NCI-H2107 treated with DMSO at 0.1 percent for 48 hours (cell line): ENCODE data around the gene IFNGR2.
"Not testable (repeated sequence)": the region's sequence is repeated elsewhere in the genome, so short reads cannot be mapped to it uniquely, and the experiment has no call there.

Experiments
- DNase-seq: peaks from one replicate; lab custom pipeline; 2025; ENCODE audit not compliant: unreplicated experiment; lab: John Stamatoyannopoulos, UW

Gene IFNGR2

DNA sequence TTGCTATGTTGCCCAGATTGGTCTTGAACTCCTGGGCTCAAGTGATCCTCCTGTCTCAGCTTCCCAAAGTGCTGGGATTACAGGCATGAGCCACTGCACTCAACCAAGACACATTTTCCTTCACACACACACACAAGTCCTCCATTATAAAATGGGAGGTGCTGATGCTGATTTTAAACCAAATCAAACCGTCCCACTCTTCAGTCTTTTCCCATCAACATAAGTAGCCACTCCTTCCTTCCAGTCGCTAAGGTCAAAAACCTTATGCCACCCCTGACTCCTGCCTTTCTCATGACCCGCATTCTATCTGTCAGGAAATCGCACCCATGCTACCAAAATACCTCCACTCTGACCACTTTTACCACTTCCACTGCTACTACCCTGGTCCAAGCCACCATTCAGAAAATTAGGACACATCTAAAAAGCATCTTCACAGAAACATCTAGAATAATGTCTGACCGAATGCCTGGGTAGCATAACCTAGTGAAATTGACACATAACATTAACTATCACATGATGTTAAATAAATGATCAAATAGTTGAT lies 28.0 kb upstream of the IFNGR2 start:
- DNase-seq = no peak

DNA sequence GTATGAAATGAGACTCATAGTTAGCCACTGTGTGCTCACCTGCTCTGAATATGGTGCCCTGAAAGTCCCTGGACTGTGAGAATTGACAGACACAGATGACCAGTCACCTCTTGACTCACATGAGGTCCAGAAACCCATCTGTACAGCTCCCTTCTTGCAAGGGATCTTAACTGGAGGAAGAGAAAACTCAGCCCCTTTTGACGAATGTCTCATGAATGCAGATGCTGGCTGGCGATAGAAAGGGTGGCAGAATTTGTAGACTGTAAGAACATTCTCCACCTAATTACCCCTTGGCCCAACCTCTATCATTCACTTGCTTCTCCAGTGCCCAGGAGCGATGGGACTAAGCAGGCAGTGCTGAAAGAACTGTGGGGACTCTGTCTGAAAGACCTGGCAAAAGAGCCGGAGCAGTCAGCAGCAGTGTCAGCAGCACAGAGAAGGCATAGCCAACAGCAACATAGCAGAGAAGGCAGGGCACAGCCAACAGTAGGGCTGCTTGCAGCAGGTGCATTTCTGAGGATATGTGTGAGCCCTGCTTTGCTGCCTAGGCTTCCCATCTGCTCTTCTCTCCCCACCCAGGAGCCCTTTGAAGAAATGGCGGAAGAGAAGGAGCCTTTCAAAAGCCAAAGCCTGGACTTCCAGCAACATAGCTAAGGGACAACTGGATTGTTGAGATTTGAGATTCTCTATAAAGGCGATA lies 25.8 kb upstream of the IFNGR2 start:
- no peak for DNase-seq

- DNase-seq = no peak
These were observed 25.1 kb upstream of the IFNGR2 start for GRCh38 chr21:33378081-33378480.

GRCh38 chr21:33379934-33380333 lies 23.3 kb upstream of the IFNGR2 start:
- not testable (repeated sequence) for DNase-seq

DNA sequence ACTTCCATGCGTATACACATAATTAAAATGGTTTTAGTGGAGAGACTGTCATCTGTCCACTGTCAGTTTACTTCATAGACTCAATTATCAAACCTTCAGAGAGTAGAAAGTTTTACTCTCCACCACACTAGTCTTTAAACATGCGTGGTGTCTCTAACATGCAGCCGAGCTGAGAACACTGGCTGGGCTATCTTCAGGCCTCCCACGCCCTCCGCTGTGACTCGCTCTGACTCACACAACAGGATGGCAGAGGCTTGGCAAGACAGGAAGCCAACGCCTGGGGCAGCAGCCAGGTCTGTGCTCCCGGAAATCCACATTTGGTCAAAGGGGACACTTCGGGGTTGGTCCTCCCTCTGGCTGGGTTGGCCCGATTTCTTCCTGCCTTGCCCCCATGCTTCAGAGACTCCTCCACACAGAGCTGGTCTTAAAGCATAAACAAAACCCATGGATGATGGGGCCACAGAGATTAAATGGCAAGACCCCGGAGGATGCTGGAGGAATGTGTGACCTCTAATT lies 22.7 kb upstream of the IFNGR2 start:
- no peak for DNase-seq

- not testable (repeated sequence) for DNase-seq
These were observed 21.8 kb upstream of the IFNGR2 start for GRCh38 chr21:33381381-33381780.

DNA sequence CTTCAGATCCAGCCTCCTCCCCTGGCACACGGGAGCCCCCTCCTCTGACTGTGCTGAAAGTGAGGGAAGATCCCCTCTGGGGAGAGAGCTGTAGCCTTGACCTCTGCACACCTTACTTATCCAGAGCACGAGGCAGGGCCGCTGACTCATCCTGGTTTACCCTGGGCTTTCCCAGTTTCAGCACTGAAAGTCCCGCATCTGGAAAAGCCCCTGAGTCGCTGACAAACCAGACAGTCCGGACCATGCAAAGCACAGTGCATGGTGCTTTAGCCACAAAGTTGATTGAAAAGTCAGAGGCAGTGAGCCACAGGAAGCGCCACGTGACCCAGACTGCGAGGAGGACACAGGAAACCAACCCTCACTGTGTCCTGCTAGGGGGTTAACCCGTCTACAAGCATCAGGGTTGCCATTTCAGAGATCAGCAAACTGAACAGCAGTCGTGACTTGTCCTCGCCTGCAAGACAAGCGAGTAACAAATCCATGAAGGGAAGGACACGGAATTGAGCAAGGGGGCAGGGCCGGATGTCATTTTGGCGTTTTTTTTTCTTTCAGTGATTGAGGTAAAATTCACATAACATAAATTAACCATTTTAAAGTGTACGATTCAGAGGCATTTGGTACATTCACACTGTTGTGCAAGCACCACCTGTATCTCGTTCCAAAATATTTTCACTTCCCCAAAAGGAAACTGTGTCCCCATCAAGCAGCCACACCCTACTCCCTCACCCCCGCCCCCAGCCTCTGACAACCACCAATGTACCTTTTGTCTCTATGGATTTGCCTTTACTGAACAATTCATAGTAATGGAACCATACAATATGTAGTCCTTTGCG lies 19.9 kb upstream of the IFNGR2 start:
- DNase-seq = no peak

DNA sequence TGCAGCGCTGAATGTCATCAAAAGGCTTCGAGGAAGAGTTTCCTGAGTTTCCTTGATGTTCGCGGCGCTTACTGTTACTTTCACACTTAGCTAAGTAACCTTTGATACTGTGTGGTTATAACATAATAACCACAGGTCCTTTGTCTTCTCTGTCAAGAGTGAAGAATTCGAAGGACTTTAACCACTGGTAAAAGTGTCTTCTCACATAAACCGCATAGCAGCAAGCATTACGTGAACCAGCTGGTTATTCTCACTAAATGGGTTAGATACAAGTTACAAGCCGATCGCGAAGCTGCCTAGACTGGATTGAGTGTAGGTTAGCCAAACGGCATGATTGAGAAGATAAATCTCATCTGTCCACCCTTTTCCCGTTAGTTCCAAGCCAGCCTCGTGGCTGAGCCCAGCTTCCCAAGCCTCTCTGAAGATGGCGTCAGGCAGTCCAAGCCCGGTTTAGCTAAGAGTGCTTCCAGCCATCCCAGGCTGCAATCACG lies 18.3 kb upstream of the IFNGR2 start:
- no peak for DNase-seq

DNA sequence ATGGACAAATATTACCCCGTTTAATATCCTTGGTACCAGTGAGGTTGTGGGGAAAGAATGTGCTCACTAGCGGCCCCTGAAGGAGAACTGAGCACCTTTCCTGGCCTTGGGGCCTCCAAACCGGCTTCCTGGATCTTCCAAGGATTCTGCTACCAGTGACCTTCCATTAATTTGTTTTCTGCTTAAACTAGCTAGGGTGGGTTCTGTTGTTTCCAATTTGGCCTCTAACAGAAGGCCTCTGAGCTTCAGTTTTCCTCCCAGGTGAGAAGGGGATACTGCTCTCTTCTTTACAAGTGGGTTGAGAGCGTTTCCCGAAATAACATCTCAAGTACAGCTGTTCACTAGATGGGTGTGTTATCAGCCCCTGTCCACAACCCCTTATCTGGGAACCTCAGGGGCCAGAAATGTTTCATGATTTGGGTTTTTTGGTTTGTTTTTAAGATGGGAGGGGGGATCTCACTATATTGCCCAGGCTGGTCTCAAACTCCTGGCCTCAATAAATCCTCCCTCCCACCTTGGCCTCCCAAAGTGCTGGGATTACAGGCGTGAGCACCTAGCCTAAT lies 16.9 kb upstream of the IFNGR2 start:
- DNase-seq = no peak

GRCh38 chr21:33387294-33387693 lies 15.9 kb upstream of the IFNGR2 start:
- no peak for DNase-seq

GRCh38 chr21:33388188-33388587 lies 15.0 kb upstream of the IFNGR2 start:
- DNase-seq = no peak

DNA sequence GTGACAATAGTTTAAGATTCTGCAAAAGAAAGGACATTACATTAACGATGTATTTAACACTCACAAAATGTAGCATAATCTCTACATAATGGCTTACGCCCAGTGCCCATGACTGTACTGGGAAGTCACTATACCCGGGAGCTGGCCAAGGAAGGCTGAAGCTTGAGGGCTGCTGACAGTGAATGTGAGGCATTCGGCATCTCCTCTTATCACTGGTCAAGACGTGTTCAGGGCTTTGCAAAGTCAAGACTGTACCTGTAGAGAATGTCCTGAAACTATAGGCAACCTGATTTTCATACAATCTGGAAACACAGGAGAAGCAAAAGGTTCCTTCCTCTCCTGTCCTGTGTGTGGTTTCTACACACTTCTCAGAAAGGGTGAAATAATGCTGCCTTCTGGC lies 12.7 kb upstream of the IFNGR2 start:
- no peak for DNase-seq

- no peak for DNase-seq
These were observed 11.6 kb upstream of the IFNGR2 start for GRCh38 chr21:33391656-33392055.

DNA sequence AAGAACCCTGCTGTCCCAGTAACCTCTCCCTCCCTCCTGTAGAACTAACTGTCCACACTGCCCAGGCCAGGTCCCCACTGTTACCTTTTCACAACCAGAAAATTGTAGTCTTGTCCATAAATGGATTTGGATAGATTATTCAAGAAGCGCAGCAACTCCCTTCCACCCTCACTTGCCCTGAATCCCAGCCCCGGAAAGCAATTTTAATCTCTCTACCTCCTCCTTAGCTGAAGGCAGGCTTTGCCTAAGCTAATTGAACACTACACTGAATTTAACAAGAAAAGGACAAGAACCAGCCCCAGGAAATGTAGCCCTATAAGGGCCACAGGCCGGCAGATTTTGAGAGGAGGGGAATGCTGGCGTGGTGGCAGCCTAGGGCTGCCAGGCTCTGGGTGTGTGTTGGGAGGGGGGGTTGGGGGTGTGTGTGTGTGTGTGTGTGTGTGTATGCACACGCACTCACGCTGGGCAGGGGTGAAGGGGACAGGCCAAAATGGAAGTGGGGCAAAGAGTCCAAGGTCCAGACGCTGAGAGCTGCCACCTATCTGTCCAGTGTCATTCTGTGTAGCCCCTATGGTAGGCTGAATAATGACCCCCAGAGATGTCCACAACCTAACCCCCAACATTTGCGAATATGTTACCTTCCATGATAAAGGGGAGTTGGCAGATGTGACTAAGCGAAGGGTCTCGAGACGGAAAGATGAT lies 10.8 kb upstream of the IFNGR2 start:
- no peak for DNase-seq

DNA sequence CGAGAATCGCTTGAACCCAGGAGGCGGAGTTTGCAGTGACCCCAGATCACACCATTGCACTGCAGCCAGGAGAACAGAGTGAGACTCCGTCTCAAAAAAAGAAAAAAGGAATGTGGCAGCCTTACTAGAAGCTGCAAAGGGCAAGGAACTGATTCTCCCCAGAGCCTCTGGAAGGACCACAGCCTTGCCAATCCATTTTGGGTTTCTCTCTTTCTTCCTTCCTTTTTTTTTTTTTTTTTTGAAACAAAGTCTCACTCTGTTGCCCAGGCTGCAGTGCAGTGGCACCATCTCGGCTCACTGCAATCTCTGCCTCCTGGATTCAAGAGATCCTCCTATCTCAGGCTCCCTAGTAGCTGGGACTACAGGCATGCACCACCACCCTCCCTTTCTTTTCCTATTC lies 9.9 kb upstream of the IFNGR2 start:
- no peak for DNase-seq

DNA sequence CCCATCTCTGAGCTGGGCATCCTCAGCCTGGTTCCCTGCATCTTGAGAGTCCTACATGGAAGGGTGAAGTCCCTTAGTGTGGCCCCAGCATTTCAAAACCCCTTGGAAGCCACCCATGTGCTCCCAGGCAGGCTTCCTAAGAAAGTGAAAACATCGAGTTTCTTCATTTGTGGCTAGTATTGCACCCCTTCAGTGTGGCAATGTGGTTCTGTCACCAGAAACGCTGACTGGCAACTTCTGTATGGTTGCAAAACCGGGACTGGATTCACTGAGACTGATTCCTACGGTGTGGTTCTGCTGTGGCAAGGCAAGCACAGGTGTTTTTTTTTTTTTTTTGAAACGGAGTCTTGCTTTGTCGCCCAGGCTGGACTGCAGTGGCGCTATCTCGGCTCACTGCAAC lies 9.0 kb upstream of the IFNGR2 start:
- no peak for DNase-seq

GRCh38 chr21:33395891-33396331 lies 7.3 kb upstream of the IFNGR2 start:
- DNase-seq = no peak

DNA sequence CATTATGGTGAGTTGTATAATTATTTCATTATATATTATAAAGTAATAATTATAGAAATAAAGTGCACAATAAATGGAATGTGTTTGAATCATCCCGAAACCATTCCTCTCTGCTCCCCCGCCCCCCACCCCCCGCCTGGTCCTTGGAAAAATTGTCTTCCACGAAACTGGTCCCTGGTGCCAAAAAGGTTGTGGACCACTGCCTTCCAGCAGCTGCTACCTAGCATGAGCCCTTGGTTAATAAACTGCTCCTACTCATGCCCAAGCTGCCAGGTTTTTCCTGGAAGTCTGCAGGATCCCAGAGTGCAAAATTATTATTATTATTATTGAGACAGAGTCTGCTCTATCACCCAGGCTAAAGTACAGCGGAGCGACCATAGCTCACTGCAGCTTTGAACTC lies 6.8 kb upstream of the IFNGR2 start:
- no peak for DNase-seq

GRCh38 chr21:33396951-33397350 lies 6.3 kb upstream of the IFNGR2 start:
- no peak for DNase-seq

DNA sequence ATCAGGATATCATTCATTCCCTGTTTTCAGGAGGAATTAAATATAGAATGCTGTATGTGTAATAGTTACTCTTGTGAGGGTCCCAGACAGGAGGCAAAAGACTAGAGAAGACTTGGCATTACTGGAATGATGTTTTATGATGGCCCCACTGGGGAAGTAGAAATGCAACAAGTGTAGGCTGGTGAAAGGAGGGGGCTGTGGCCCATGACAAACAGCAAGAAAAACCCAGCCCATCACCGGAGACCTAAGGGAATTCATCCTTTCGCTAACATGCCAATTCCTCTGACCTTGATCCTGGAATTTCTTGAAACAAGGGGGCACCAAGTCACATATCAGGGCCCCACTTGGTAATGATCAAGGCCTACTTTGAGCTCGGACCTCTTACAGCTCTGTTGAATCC lies 5.5 kb upstream of the IFNGR2 start:
- DNase-seq = no peak

- DNase-seq = no peak
These were observed 4.9 kb upstream of the IFNGR2 start for GRCh38 chr21:33398361-33398760.
